Medulla oblongata (tissue), 1 donor: ENCODE results near the gene CHD6.

Source experiments
- DNase-seq: peaks from one replicate; pipeline ENCODE4 v3.0.0-alpha.2; 2015; ENCODE audit errors: extremely low spot score

CHD6 gene

DNA sequence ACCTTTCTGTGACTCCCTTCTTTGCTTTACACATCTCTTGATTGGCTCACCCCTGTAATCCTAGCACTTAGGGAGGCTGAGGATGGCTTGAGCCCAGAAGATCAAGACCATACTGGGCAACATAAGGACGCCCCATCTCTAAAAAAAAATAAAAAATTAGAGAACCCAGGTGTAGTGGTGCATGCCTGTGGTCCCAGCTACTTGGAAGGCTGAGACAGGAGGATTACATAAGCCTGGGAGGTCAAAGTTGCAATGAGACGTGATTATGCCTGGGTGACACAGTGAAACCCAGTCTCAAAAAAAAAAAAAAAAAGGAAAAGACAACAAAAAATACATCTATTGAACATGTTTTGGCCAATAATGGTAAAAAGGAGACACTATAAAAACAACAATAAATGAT, 37.8 kb downstream of the CHD6 start:
- DNase-seq = no peak

DNA sequence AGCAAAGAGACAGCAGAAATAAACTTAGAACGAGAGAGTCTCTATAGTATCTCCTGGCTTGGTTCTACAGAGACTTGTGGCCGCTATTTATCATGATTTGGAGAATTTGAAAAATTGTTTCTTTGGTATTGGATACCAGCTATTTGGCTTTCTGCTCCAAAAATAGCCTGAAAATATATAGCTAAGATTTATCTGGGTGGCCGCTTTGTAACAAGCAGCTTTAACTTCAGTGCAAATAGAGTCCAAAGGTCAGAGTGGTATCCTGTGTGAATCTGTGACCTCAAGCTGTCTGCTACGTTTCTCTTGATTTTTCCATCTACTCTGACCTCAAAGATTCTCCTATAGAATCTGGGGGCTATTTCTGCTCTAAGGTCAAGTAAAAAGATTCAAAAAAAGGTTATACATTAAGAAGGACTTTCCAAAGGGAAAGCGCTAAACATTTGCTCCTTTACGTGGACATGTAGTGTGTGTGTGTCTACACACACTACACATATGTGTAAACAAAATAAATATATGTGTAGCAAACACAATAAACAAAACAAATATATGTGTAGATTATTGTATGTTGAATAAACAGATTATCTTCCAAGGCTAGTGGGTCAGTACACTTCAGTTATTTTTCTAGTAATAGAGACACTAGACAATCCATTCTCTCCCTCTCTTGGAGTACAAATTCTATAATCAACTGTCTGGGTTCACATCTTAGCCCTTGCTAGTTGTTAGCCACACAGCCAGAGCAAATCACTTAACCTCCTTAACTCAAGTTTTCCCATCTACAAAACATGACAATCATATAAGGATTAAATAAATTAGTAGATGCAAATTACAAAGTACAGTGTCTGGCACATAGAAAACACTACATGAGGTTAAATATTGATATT, 40.8 kb downstream of the CHD6 start:
- no peak for DNase-seq

DNA sequence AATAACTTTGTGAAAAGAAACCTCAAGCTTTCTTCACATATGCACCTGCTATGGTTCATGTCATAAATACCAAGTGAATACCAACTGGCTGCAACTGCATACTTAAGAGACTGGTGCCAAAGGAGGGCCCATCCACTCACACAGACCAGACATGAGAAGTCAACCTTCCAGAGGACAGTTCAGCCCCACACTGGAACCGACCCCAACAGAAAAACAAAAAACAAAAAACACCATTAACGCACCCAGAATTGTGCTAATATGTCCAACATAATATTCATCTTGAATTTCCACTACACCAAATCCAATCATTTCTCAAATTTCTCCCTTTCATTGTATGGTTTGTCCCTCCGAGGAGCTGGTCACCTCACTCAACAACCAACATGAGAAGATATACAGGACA, 42.8 kb downstream of the CHD6 start:
- DNase-seq = no peak

DNA sequence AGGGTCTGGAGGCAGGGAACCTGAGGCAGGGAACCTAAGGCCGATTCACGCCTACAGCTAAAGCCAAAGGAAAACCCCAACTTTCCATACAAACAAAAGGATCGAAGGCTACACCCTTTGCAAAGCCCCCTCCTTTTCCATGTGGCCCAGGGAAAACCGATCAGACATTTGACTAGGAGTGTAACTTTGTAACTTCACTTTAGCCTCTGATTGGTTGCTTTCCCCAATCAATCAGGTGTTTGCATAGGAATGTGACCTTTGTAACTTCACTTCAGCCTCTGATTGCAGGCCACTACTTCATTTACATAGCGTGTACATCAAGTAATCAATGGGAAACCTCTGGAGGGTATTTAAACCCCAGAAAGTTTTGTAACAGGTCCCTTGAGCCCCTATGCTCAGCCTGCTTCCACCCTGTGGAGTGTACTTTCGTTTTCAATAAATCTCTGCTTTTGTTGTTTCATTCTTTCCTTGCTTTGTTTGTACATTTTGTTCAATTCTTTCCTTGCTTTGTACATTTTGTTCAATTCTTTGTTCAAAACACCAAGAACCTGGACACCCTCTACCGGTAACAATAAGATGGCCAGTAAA, 43.3 kb downstream of the CHD6 start:
- DNase-seq = no peak

DNA sequence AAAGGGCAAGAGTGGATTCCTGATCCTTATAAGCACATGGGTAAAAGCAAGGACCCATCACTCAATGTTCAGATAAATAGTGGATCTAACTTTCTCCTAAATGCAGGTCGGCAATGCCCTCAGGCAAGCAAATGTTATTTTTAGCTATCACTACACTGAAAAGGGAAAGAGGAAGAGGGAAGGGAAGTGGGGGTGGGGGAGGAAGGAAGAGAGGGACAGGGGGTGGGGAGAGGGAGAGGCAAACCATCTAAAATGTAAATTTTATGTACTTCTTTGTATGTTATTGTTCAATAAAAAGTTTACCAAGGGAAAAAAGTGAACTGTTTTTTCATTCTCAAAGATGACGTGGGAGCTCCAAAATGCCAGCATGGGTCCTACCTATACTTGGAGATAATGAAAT, 44.2 kb downstream of the CHD6 start:
- no peak for DNase-seq

DNA sequence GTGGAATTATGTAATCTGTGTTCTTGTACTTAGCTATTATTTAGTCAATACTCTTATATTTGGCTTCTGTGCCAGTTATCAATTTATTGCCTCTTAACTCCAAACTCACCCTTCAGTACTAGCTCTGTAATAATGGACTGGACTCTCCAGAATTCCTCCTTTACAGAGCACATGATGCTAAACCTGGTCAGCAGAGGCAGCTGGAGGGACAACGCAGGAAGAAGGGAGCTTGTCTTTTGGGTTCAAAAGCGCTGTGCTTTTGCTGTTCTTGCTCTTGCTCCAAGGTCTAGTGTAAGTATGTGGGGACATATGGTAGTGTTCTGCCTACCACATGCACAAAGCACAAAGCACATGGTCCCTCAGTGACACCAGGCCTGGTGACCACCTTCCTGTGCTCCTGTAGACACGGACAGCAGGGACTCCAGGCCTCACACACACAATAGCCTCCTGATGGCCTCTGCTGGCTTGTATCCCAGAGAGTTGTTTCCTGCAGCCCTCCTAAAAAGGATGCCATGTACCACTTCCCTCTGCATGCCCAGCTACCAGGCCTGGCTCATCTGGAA, 46.1 kb downstream of the CHD6 start:
- DNase-seq = no peak

DNA sequence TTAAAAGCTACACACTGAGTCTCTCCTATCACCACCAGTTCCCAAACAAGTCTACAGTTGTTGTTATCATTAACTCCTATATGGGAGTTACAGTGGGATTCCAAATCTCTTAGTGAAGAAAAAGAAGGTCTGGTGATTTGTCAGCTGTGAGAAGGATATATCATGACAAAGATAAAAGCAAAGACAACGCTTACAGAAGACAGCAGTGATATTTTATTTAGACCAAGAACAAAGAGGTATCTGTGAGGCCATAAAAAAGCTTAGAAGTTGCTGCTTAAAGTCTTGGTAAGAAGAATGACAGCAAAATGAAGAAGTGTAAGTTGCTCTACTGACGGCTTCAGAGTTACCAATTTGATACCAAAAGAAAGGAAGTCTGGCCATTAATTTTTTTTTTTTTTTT, 47.2 kb downstream of the CHD6 start:
- no peak for DNase-seq

DNA sequence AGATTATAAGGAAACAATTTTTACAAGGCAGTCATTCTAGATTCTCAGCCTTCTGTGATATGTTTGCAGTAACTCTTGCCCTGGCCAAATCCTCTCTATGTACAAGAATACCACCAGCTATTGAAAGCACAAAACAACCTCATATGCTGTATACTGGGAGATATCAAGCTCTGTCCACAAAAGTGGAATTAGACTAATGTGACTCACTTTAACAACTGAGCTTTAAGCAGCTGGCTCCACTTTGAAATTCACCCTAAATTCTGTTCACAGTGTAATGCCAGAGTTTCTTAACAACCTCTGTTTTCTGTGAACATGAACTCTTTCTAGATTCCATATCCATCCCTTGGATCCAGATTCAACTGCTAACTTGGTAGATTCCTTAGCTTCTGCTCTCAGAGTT, 47.6 kb downstream of the CHD6 start:
- no peak for DNase-seq

DNA sequence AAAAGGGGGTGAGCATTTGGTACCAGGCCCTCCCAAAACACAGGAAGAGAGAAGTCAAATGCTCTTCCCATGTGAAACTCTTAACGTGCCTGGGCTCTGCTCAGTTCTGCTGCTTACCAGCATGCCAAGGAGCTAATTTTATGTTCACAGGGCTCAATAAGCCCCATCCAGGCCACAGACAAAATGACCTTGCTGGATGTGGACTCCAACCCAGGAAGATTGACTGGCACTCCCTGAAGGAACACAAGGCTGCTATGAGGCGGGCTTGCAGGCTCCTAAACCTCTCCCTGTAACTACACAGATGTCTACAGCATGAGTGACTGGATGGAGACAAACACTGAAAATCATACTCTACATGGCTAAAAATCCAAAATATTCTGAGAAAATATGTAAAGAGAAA, 50.6 kb downstream of the CHD6 start:
- DNase-seq = no peak

DNA sequence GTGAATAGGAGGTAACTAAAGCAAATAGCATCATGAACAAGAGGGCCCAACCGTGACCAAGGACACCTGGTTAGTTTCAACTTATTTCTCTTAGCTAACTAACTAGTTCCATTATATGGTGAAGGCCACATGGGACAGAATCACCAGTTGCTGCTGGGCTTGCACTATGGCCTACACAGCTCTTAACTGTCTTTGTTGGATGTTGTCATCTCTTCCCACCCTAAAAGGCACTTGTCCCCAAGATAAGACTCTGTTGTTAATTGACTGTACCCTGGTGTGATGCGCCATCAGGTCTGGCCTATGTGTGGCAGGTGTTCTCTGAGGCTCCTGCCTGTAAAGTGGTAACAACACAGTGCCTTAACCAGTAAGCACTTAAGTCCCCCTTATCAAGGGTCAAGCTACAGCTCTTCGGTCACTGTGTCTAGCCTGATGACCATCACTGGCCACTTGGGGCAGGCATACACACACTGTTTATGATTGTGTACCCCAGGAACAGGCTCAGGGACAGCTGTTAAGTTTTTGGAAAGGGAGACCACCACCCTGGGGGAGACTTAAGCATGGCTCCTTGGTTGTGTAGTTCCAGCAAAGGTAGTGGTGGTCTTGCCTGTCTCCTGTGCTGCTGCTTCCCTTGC, 51.2 kb downstream of the CHD6 start:
- DNase-seq = no peak

DNA sequence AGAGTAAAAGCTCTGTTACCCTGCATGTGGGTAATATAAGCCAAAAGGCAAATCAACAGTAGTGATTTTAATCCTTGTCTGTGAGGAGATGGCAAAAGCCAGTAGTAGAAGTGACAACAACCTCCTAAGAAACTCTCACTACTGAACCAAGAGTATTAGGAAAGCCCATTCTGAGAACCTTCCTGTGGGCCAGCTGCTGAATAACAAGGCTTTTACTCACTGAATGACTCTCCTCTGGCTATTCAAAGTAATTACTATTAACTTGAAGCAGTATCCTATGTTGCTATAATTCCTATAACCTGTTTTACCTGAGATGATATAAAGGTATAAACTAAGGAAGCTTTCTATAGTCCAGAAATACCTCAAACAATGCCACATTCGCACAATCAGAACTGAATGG, 55.1 kb downstream of the CHD6 start:
- no peak for DNase-seq

DNA sequence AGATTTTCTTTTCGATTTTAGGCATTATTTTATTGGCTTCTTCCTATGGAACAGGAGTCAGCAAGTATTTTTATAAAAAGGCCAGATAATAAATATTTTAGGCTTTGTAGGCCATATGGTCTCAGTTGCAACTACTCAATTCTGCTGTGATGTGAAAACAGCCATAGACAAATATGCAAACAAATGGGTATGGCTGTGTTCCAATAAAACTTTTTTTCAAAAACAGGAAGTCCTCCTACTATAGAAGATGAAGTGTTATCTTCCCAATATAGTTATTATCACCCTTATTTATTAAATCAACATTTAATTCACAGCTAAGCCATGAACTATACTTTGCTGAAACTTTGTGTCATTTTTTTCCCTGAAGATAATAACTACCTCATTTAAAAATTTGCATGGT, 57.2 kb downstream of the CHD6 start:
- DNase-seq = no peak

DNA sequence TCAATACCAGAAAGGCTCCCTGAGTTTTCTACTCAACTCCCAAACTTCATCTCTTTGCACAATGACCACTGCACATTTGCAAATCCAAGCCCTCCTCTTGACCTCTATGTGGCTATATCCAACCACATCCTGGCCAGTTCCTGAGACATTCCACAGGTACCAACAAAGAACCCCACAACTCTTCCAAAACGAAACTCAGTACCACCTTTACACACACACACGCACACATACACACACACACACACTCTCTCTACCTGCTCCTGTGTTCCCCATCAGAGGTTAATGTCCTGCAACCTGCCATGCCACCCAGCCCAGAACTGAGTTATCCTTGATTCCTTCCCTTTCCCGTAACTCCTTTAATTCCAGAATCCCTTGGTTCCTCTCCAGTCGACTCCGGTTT, 58.5 kb downstream of the CHD6 start:
- no peak for DNase-seq

DNA sequence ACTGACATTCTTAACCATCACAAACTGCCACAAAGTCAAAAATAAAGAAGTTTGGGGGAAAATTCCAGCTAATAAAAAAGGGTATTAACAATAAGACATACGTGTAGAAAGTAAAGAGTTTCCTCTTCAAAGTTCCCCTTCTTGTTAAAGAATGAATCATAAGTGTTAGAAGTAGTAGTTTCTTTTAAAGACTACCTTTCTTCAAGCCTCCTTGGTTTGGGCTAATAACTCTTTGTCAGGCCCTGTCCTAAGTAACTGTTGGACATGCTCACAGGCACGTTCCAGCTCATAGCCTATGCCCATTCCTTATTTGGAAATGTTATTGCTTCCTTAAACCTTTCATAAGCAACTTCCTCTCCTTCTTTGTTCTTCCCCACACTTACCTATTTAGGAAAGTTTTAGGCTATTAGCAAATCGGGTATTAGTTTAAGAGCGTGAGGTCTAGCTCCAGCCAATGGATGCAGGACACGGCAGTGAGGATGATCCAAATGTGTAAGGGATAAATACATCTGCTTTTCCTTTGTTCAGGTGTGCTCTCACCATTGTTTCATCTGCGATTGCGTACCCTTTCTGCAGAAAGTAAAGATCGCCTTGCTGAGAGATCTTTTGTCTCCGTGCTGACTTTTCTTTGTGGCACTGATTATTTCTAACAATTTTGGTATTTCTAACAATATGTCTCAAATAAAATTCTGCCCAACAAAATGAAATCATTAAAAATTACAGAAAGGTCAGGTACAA, 64.9 kb downstream of the CHD6 start:
- no peak for DNase-seq

DNA sequence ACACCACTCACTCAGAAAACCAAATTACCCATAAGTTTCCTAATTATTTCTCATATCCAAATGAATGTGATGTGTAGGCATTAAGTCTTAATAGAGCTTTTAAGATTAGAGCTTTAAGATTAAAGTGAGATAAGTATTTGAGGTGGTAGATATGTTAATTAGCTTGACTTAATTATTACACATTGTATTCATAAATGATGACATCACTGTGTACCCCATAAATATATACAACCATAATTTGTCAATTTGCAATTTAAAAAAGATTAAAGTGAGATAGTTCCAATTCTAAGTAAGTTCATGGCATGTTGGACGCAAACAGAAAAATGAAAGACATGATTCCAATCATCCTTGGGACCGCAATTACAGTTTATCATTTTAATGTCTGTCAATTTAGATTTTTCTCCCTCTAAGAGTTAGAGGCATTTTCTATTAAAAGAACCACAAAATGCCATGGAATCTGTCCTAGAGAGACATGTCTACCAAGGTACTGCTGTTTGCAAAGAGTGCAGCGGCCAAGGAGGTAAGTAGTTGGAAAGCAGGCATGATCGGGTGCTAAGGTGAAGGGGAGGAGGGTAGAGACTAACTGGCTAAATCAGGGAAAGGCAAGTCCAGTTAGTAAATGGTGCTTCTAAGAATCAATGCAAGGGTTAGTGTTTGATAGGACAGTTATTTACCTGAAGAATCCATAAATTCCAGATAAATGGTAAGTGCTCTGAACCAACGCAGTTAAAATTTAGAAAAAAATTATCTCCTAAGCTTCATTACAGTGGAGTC, 65.7 kb downstream of the CHD6 start:
- DNase-seq = no peak

DNA sequence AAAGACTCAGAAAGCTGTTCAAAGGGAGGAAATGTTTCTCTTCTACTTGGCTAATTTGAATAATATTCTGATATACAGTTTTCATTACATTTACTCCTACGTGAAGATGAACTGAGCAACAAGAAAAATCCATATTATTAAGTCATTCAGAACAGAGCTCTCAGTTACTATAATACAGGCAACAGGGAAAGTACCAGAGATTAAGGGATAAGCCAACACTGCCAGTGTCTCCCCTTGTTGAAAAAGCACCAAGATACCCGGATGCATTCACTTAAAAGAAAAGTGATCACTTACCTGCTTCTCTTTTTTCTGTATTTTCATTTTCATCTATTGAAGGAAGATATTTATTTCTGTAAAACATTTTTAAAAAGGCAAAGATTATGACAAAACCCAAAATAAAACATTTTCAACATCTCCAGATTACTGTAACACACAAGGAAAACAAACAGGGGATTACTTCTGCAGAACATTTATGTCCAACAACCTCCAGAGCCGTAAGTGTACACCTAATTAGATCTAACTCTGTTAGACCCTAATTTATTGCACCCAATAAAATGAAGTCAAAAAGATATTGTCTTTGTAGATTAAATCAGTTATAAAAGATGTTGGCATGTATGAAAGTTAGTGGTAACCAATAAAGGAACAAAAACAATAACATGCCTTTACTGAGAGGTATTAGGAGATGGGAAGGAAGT, 67.0 kb downstream of the CHD6 start:
- DNase-seq = no peak

DNA sequence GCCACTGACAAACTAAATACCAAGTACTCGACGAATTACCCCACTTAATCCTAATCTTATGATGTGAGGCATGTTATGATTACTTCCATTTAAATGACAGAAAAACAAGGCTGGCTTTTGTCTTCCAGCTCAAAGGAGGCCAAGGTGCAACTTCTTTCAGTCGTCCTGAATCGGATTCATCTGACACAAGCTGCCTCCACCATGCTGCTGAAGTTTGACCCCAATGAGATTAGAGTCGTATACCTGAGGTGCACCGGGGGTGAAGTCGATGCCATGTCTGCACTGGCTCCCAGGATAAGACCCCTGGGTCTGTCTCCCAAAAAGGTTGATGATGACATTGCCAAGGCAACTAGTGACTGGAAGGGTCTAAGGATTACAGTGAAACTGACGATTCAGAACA, 71.0 kb downstream of the CHD6 start:
- DNase-seq = no peak

DNA sequence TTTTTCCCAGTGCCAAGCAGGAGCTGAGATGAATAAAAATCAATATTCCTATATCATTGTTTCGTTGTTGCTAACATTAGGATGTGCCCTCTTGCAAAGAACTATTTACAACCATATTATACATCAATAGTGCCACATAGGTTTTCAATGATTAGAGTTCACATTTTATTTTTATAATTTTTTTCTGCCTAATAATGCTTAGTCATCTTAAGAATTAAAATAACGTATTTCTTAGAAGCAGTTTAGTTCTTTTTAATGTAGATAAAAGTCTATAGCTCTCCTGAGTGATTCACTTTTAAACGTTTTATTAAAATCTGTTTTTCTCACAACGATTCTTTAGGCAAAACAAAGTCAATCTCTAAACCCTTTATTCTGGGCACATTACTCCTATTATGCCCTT, 71.6 kb downstream of the CHD6 start:
- no peak for DNase-seq

DNA sequence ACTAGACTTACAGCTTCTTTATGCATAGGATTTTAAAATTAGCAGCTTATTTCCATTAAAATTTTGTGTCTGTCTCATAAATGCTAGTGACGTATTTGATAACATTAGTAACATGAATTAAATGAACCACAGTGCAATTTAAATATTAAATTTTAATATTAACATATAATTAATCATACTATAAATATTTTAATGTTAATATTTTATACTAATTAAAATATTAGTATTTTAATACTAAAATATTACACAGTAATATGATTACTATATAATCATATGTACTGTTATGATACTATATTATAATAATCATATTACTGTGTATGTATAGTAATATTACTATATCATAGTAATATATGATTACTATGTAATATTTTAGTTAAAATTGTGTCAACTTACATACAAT, 73.7 kb downstream of the CHD6 start:
- no peak for DNase-seq

DNA sequence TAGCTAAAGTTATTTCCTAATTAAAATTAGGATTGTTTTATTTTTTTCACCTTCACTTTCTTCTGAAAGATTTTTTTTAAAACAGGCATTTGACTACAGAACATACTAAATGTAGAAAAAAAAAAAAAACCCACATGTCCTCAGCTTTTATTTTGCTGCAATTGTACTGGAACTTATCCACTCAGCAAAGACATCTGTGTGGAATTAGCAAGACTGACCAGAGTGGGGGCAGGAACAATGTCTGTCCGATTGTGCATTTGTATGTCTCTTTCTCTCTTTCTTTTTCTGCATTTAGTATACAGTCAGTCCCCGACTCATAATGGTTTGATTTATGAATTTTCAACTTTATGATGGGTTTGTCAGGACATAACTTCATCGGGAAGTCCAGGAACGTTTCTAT, 77.3 kb downstream of the CHD6 start:
- DNase-seq = no peak

DNA sequence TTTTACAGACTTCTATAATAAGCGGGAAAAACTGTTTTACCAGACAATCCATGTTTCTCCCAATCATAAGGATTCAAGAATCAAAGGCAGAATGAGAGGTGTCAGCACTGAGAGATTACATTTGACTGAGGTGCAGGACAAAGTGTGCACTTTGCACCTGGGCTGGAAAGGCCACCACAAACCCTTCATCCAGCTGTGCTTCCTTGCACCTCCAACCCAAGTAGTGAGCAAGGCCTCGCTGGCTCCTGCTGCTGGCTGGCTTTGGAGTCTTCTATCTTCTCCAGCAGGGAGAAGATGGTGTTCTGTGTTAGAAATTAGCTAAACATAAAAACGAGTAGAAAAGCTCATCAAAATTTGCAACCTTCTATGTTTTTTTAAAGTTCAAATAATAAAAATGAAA, 77.7 kb downstream of the CHD6 start:
- no peak for DNase-seq
